Spinal cord (tissue), 10 donors: ENCODE measurements around the gene ZFP2. TPM values are rescaled to one million over a fixed set of nuclear protein-coding genes. Genes with fewer than 3 reads are reported as not detected.

ENCODE experiments used
- DNase-seq, 6 donors: peaks; one replicate each; pipeline versions ENCODE4 v3.0.0 to v3.0.0-alpha.2; 2013 to 2015; ENCODE audit warnings: low spot score in 6 of 6, low read depth in 4 of 6
- H3K27ac ChIP-seq: one replicate; pipeline ENCODE4 v1.5.1; 2013; ENCODE audit warnings: low read depth, low read length, control low read depth
- H3K27me3 ChIP-seq: one replicate; pipeline ENCODE4 v1.6.1; 2013; ENCODE audit warnings: low read length; ENCODE audit not compliant: control insufficient read depth, insufficient read depth
- H3K36me3 ChIP-seq: one replicate; pipeline ENCODE4 v1.6.1; 2013; ENCODE audit warnings: low read length; ENCODE audit not compliant: control insufficient read depth, insufficient read depth
- H3K4me1 ChIP-seq: one replicate; pipeline ENCODE4 v1.6.1; 2013; ENCODE audit warnings: low read length; ENCODE audit not compliant: control insufficient read depth, insufficient read depth
- H3K4me3 ChIP-seq: one replicate; pipeline ENCODE4 v1.5.1; 2013; ENCODE audit warnings: low read depth, low read length, control low read depth
- H3K9me3 ChIP-seq: one replicate; pipeline ENCODE4 v1.6.1; 2013; ENCODE audit warnings: low read length; ENCODE audit not compliant: control insufficient read depth, insufficient read depth
- WGBS: methylation state at CpG from one replicate; pipeline ENCODE4 v1.1.5; 2013; ENCODE audit warnings: missing lambda C conversion rate; ENCODE audit not compliant: insufficient coverage; 5-methylcytosine and 5-hydroxymethylcytosine counted together
- polyA plus RNA-seq, 2 donors: library from polyadenylated mRNA; unstranded; fragments of 120-200 nt; gene quantifications; one replicate each; pipeline ENCODE4 v1.2.1, GENCODE V29; 2013; ENCODE audit not compliant: insufficient read length in 2 of 2
- total RNA-seq, 2 donors: library from RNA; depleted of rRNA in 1 of 2; stranded (reverse); fragments of 120-200 nt in 1 of 2; fragments of >200 nt in 1 of 2; gene quantifications; one replicate each; pipeline versions ENCODE4 v1.2.3 to v1.2.4, GENCODE V29; 2013 to 2014
- donor health status: healthy.

ZFP2 gene
- total and polyA plus RNA-seq, 4 donors = 6.6 to 8.3 (median 7.9) TPM

DNA sequence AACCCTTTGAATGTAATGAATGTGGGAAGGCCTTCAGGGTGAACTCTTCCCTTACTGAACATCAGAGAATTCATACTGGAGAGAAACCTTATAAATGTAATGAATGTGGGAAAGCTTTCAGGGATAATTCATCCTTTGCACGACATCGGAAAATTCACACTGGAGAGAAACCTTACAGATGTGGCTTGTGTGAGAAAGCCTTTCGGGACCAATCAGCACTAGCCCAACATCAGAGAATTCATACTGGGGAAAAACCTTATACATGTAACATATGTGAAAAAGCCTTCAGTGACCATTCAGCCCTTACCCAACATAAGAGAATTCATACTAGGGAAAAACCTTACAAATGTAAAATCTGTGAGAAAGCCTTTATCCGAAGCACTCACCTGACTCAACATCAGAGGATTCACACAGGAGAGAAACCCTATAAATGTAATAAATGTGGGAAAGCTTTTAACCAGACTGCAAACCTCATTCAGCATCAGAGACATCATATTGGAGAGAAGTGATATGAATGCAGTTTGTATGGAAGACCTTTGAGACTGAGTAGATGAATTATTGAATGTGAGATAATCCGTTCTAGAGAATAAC lies 69.8 kb downstream of the ZFP2 start:
- WGBS = 100% methylated on average over 1 of the region's 5 CpGs
- no peaks in the 10 kb centered on the region for H3K4me1 ChIP-seq

DNA sequence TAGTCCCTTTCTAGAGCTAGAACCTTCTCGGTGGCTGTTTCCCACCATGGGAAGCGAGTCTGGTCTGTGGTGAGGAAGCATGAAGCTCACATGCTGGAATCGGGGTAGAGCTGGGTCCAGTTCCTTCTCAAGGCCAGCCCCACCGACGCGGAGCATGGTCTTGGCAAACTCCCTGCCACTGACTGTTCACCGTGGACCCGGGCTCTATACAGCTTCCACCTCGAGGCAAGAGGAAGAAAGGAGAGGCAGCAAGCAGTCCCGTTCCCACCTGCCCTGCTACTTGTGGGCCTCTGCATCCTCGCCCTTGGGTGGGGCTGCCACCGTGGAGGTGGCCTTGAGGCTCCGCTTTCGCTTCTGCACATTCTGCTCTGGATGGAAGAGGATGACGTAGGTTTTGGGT lies 85.7 kb downstream of the ZFP2 start:
- WGBS = 96% methylated on average over 15 of the region's 15 CpGs
- no peak overlapping the region for H3K4me3 ChIP-seq
- H3K27me3 ChIP-seq = no peaks in the 10 kb centered on the region
- H3K36me3 ChIP-seq = peaks cover 27% of the 10 kb centered on the region
- H3K4me1 ChIP-seq = no peaks in the 10 kb centered on the region
- no peak for DNase-seq
- no peak overlapping the region for H3K27ac ChIP-seq
- peaks cover 35% of the 10 kb centered on the region for H3K9me3 ChIP-seq

More for the DNA sequence above, 69.8 kb downstream of the ZFP2 start:
- DNase-seq = no peak
- no peak overlapping the region for H3K27ac ChIP-seq
- no peak overlapping the region for H3K4me3 ChIP-seq
- H3K27me3 ChIP-seq = no peaks in the 10 kb centered on the region
- peaks cover 14% of the 10 kb centered on the region for H3K36me3 ChIP-seq
- H3K9me3 ChIP-seq = peaks cover 43% of the 10 kb centered on the region

Other genes with a start within 250 kb of the ZFP2 start
- gene ZNF354A, start 165.3 kb upstream of the ZFP2 start, total RNA-seq = 10 to 100 TPM; 10.9 to 16.0 TPM
- gene ZNF354A, start 165.3 kb upstream of the ZFP2 start, polyA plus RNA-seq = 10 to 100 TPM; 17.1 to 18.9 TPM
- gene ZNF354B, start 36.0 kb upstream of the ZFP2 start, total RNA-seq = 10 to 100 TPM; 20.7 to 21.6 TPM
- gene ZNF354B, start 36.0 kb upstream of the ZFP2 start, polyA plus RNA-seq = 10 to 100 TPM; 17.5 to 18.5 TPM
- gene ZNF454, start 45.3 kb downstream of the ZFP2 start, total RNA-seq = 1 to 10 TPM; 7.7 to 10.0 TPM
- 1 to 10 TPM; 5.9 to 9.2 TPM for gene ZNF454, start 45.3 kb downstream of the ZFP2 start, polyA plus RNA-seq
- under 1 TPM; under 0.01 to 0.06 TPM for gene GRM6, start 99.4 kb downstream of the ZFP2 start, total RNA-seq
- 1 to 10 TPM; 1.1 to 3.7 TPM for gene GRM6, start 99.4 kb downstream of the ZFP2 start, polyA plus RNA-seq
- gene ZNF879, start 127.9 kb downstream of the ZFP2 start, total RNA-seq = 10 to 100 TPM; 10.2 to 10.5 TPM
- 1 to 10 TPM; 6.4 to 8.0 TPM for gene ZNF879, start 127.9 kb downstream of the ZFP2 start, polyA plus RNA-seq
- gene ZNF354C, start 164.5 kb downstream of the ZFP2 start, total RNA-seq = 10 to 100 TPM; 16.9 to 27.2 TPM
- 10 to 100 TPM; 11.3 to 19.1 TPM for gene ZNF354C, start 164.5 kb downstream of the ZFP2 start, polyA plus RNA-seq